ENCODE data around the gene ZC3H6. TPM values are rescaled to one million over a fixed set of nuclear protein-coding genes. Genes with fewer than 3 reads are reported as not detected.

ZC3H6 gene
- total and polyA plus RNA-seq, 2 of the 13 experiments (the other 11 are each of a cell fraction or from before 2014, with no cell fraction given) = 0.71 to 0.93 TPM

GRCh38 chr2:112254466-112255240 is 20.7 kb upstream of the ZC3H6 start, which contains the start of gene ZC3H8 (continued):
- TF ChIP-seq, protein P1, sequence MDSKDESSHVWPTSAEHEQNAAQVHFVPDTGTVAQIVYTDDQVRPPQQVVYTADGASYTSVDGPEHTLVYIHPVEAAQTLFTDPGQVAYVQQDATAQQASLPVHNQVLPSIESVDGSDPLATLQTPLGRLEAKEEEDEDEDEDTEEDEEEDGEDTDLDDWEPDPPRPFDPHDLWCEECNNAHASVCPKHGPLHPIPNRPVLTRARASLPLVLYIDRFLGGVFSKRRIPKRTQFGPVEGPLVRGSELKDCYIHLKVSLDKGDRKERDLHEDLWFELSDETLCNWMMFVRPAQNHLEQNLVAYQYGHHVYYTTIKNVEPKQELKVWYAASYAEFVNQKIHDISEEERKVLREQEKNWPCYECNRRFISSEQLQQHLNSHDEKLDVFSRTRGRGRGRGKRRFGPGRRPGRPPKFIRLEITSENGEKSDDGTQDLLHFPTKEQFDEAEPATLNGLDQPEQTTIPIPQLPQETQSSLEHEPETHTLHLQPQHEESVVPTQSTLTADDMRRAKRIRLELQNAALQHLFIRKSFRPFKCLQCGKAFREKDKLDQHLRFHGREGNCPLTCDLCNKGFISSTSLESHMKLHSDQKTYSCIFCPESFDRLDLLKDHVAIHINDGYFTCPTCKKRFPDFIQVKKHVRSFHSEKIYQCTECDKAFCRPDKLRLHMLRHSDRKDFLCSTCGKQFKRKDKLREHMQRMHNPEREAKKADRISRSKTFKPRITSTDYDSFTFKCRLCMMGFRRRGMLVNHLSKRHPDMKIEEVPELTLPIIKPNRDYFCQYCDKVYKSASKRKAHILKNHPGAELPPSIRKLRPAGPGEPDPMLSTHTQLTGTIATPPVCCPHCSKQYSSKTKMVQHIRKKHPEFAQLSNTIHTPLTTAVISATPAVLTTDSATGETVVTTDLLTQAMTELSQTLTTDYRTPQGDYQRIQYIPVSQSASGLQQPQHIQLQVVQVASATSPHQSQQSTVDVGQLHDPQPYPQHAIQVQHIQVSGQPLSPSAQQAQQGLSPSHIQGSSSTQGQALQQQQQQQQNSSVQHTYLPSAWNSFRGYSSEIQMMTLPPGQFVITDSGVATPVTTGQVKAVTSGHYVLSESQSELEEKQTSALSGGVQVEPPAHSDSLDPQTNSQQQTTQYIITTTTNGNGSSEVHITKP (CRISPR knock-in tag; IDR thresholded peaks at IDR 0.05; ENCODE audit: low read depth) = 0 out of 2 replicates have a peak, but pooled peaks have one; percentile 43
- TF ChIP-seq ZNF383 (CRISPR knock-in tag; IDR thresholded peaks at IDR 0.05; ENCODE audit: borderline replicate concordance) (0 out of 2 replicates have a peak, but pooled peaks have one; percentile 54), TRIM24 (CRISPR knock-in tag; IDR thresholded peaks at IDR 0.05) (no peak), KLF13 (CRISPR knock-in tag; IDR thresholded peaks at IDR 0.05) (peak; percentile 90), MBNL3 (CRISPR knock-in tag; conservative IDR thresholded peaks at IDR 0.05) (no peak), IKZF4 (CRISPR knock-in tag; IDR thresholded peaks at IDR 0.05; ENCODE audit: borderline replicate concordance, low read depth, not compliant biosample characterization) (peak; percentile 29), SOX13 (IDR thresholded peaks at IDR 0.05) (no peak), SOX13 (CRISPR knock-in tag; conservative IDR thresholded peaks at IDR 0.05 in 1 of 2, IDR thresholded peaks at IDR 0.05 in 1 of 2) (peak in 1 of 2 experiments; percentile 40; a peak in 2 of 4 replicates), ZKSCAN1 (IDR thresholded peaks at IDR 0.05; ENCODE audit: low read length) (no peak), ZC3H4 (CRISPR knock-in tag; IDR thresholded peaks at IDR 0.05; ENCODE audit: borderline replicate concordance) (0 out of 2 replicates have a peak, but pooled peaks have one; percentile 55), ZNF660 (CRISPR knock-in tag; IDR thresholded peaks at IDR 0.05; ENCODE audit: borderline replicate concordance, low read depth) (no peak)
- TF ChIP-seq, protein P2, sequence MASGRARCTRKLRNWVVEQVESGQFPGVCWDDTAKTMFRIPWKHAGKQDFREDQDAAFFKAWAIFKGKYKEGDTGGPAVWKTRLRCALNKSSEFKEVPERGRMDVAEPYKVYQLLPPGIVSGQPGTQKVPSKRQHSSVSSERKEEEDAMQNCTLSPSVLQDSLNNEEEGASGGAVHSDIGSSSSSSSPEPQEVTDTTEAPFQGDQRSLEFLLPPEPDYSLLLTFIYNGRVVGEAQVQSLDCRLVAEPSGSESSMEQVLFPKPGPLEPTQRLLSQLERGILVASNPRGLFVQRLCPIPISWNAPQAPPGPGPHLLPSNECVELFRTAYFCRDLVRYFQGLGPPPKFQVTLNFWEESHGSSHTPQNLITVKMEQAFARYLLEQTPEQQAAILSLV (CRISPR knock-in tag; IDR thresholded peaks at IDR 0.05; ENCODE audit: borderline replicate concordance) = peak; percentile 87; the same call in 1 of the 2 replicates
- TF ChIP-seq, protein P3, sequence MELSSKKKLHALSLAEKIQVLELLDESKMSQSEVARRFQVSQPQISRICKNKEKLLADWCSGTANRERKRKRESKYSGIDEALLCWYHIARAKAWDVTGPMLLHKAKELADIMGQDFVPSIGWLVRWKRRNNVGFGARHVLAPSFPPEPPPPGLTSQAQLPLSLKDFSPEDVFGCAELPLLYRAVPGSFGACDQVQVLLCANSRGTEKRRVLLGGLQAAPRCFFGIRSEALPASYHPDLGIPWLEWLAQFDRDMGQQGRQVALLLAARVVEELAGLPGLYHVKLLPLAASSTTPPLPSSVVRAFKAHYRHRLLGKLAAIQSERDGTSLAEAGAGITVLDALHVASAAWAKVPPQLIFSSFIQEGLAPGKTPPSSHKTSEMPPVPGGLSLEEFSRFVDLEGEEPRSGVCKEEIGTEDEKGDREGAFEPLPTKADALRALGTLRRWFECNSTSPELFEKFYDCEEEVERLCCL (CRISPR knock-in tag; IDR thresholded peaks at IDR 0.05; ENCODE audit: borderline replicate concordance) = peak; percentile 93
- TF ChIP-seq, protein P4, sequence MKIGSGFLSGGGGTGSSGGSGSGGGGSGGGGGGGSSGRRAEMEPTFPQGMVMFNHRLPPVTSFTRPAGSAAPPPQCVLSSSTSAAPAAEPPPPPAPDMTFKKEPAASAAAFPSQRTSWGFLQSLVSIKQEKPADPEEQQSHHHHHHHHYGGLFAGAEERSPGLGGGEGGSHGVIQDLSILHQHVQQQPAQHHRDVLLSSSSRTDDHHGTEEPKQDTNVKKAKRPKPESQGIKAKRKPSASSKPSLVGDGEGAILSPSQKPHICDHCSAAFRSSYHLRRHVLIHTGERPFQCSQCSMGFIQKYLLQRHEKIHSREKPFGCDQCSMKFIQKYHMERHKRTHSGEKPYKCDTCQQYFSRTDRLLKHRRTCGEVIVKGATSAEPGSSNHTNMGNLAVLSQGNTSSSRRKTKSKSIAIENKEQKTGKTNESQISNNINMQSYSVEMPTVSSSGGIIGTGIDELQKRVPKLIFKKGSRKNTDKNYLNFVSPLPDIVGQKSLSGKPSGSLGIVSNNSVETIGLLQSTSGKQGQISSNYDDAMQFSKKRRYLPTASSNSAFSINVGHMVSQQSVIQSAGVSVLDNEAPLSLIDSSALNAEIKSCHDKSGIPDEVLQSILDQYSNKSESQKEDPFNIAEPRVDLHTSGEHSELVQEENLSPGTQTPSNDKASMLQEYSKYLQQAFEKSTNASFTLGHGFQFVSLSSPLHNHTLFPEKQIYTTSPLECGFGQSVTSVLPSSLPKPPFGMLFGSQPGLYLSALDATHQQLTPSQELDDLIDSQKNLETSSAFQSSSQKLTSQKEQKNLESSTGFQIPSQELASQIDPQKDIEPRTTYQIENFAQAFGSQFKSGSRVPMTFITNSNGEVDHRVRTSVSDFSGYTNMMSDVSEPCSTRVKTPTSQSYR (CRISPR knock-in tag; IDR thresholded peaks at IDR 0.05; ENCODE audit: borderline replicate concordance) = 0 out of 2 replicates have a peak, but pooled peaks have one; percentile 24
- TF ChIP-seq, protein P5, sequence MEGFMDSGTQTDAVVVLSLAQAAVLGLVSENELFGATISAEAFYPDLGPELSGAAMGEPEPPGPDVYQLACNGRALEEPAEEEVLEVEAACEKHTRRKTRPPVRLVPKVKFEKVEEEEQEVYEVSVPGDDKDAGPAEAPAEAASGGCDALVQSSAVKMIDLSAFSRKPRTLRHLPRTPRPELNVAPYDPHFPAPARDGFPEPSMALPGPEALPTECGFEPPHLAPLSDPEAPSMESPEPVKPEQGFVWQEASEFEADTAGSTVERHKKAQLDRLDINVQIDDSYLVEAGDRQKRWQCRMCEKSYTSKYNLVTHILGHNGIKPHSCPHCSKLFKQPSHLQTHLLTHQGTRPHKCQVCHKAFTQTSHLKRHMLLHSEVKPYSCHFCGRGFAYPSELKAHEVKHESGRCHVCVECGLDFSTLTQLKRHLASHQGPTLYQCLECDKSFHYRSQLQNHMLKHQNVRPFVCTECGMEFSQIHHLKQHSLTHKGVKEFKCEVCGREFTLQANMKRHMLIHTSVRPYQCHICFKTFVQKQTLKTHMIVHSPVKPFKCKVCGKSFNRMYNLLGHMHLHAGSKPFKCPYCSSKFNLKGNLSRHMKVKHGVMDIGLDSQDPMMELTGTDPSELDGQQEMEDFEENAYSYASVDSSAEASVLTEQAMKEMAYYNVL (CRISPR knock-in tag; IDR thresholded peaks at IDR 0.05; ENCODE audit: borderline replicate concordance) = peak; percentile 72; the same call in 1 of the 2 replicates
